ENCODE measurements around the gene DENND1B.

DENND1B gene

DNA sequence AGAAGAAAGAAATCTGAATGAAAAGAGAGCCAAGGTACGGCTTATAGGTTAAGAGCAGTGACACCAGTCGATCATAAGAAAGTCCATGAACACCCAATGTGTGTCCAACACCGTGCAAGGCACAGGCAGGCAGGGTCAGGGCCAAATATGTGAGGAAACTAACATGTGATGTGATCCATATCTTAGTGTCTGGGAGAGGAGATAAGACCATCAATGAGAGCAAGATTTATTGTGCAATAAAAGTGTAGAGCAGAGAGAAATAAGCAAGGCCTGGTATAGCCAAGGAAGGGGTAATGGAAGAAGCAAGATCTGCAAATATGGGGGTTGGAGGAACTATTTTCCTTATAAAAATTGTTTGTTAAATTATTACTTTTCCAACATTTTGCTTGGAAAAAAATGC is 308.5 kb downstream of the DENND1B start:
- H3K4me1 ChIP-seq (ENCODE audit: control insufficient read depth, insufficient read depth, low read length, poor library complexity, severe bottlenecking): no peaks in the 10 kb centered on the region
- no peaks in the 10 kb centered on the region for H3K36me3 ChIP-seq (ENCODE audit: control insufficient read depth, insufficient read depth, low read length)
- H3K9me3 ChIP-seq (ENCODE audit: control insufficient read depth, low read length): no peaks in the 10 kb centered on the region
- H3K27ac ChIP-seq (ENCODE audit: insufficient read depth, low read length, poor library complexity, severe bottlenecking): no peak overlapping the region
- no peak overlapping the region for H3K4me3 ChIP-seq (ENCODE audit: insufficient read depth, low read depth, low read length, poor library complexity, severe bottlenecking)
- no peaks in the 10 kb centered on the region for H3K27me3 ChIP-seq (replicated peaks; ENCODE audit: control insufficient read depth, insufficient read depth, low read length, poor library complexity, severe bottlenecking)
- no peak for DNase-seq

DNA sequence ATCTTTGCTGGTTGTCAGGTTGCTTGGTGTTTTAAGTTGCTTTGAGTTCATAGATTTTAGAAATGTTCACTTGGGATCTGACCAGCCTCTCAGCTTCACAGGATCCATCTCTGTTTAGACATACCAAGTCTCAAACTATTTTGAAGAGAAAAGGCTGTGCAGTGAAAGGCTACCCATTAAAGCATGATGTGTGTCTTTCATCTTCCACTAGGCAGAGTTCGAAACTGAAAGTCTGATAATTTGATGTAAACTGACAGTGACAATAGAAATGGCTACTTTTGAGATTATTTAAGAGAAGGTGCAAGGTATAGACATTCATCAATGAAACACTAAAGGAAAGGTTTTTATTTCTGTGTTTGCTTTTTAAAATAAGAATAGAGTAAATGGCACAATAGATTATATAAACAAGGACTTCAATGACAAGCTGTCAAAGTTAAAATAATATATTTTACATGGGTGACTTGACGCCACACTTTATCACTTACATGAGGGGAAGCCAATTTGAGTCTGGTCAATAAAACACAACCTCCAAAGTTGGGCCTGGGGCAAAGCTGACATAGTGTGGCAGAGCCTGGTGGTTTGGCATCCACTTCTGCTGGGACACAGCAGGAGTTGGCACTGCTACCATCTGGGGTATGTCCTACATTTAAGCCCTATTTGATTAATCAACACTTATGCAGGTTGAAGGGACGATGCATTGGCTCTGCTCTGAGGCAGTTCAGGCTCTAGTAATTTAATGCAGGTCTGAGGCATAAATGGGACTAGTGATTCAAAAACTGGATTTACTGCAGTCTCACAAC is 309.6 kb downstream of the DENND1B start:
- no peaks in the 10 kb centered on the region for H3K4me1 ChIP-seq (ENCODE audit: control insufficient read depth, insufficient read depth, low read length, poor library complexity, severe bottlenecking)
- no peaks in the 10 kb centered on the region for H3K9me3 ChIP-seq (ENCODE audit: control insufficient read depth, low read length)
- no peaks in the 10 kb centered on the region for H3K36me3 ChIP-seq (ENCODE audit: control insufficient read depth, insufficient read depth, low read length)
- H3K4me3 ChIP-seq (ENCODE audit: insufficient read depth, low read depth, low read length, poor library complexity, severe bottlenecking): no peak overlapping the region
- no peak overlapping the region for H3K27ac ChIP-seq (ENCODE audit: insufficient read depth, low read length, poor library complexity, severe bottlenecking)
- DNase-seq: no peak
- no peaks in the 10 kb centered on the region for H3K27me3 ChIP-seq (replicated peaks; ENCODE audit: control insufficient read depth, insufficient read depth, low read length, poor library complexity, severe bottlenecking)

DNA sequence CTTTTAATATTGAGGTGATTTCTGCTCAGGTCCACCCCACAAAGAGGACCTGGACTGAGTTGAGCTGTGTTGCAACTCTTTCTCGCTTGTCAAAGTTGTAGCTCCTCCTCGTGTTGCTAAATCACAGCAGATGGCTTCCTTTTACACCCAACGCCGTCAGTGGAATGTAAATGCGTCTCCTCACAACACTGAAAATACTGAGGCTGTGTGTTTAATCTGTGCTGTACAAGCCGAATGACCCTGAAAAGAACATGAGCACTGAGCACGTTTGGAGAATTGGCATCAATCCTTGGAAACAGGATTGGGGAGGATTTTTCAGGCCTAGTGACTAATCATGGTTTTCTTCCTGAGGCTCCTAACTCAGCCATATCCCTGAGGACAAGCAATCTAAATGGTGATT is 311.2 kb downstream of the DENND1B start:
- no peak overlapping the region for H3K27ac ChIP-seq (ENCODE audit: insufficient read depth, low read length, poor library complexity, severe bottlenecking)
- DNase-seq: no peak
- no peaks in the 10 kb centered on the region for H3K36me3 ChIP-seq (ENCODE audit: control insufficient read depth, insufficient read depth, low read length)
- no peak overlapping the region for H3K4me3 ChIP-seq (ENCODE audit: insufficient read depth, low read depth, low read length, poor library complexity, severe bottlenecking)
- H3K4me1 ChIP-seq (ENCODE audit: control insufficient read depth, insufficient read depth, low read length, poor library complexity, severe bottlenecking): no peaks in the 10 kb centered on the region
- no peaks in the 10 kb centered on the region for H3K9me3 ChIP-seq (ENCODE audit: control insufficient read depth, low read length)
- no peaks in the 10 kb centered on the region for H3K27me3 ChIP-seq (replicated peaks; ENCODE audit: control insufficient read depth, insufficient read depth, low read length, poor library complexity, severe bottlenecking)

DNA sequence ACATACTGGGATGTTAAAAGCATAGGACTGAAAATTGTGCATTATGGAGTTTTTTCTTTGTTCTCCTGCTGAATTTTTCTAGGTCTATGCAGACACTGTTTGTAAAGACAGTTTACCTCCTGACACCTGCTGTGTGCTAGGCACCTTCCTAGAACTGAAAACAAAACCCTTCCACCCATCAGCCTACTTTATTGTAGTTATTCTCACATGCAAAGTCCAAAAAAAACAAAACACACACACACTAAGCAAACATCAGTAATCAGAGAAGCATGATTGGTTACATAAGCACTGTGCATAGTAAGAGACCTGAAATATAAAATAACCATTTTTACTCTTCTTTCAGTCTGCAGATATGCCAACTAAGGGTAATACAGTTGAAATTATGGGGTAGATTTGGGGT is 312.1 kb downstream of the DENND1B start:
- no peak overlapping the region for H3K27ac ChIP-seq (ENCODE audit: insufficient read depth, low read length, poor library complexity, severe bottlenecking)
- H3K4me3 ChIP-seq (ENCODE audit: insufficient read depth, low read depth, low read length, poor library complexity, severe bottlenecking): no peak overlapping the region
- H3K9me3 ChIP-seq (ENCODE audit: control insufficient read depth, low read length): no peaks in the 10 kb centered on the region
- H3K27me3 ChIP-seq (replicated peaks; ENCODE audit: control insufficient read depth, insufficient read depth, low read length, poor library complexity, severe bottlenecking): no peaks in the 10 kb centered on the region
- no peaks in the 10 kb centered on the region for H3K36me3 ChIP-seq (ENCODE audit: control insufficient read depth, insufficient read depth, low read length)
- no peak for DNase-seq
- no peaks in the 10 kb centered on the region for H3K4me1 ChIP-seq (ENCODE audit: control insufficient read depth, insufficient read depth, low read length, poor library complexity, severe bottlenecking)

DNA sequence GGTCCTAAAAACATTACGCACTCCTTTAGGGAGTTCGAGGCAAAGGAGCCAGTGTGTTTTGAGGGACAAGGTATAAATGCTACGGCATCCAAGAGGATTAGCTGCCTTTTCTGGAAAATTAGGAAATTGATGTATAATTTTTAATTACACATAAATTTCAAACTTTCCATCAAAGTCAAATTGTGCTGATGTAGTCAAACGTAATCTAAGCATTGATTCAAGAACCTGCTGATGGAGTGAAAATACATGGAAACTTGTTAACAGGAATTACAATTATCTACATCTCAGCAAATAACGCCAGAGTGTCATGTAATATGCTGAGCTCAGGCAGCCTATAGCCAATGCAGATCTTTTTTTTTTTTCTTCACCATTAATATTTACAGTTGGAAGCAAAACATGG is 312.7 kb downstream of the DENND1B start:
- Histone ChIP-seq H3K27ac (ENCODE audit: insufficient read depth, low read length, poor library complexity, severe bottlenecking) (no peak overlapping the region), H3K36me3 (ENCODE audit: control insufficient read depth, insufficient read depth, low read length) (no peaks in the 10 kb centered on the region), H3K27me3 (replicated peaks; ENCODE audit: control insufficient read depth, insufficient read depth, low read length, poor library complexity, severe bottlenecking) (no peaks in the 10 kb centered on the region), H3K9me3 (ENCODE audit: control insufficient read depth, low read length) (no peaks in the 10 kb centered on the region), H3K4me3 (ENCODE audit: insufficient read depth, low read depth, low read length, poor library complexity, severe bottlenecking) (no peak overlapping the region), H3K4me1 (ENCODE audit: control insufficient read depth, insufficient read depth, low read length, poor library complexity, severe bottlenecking) (no peaks in the 10 kb centered on the region)
- DNase-seq: no peak

All from effector memory CD4-positive, alpha-beta T cell (primary cell).